K562 (cell line): ENCODE measurements around the gene DKKL1. TPM values are rescaled to one million over a fixed set of nuclear protein-coding genes. Genes with fewer than 3 reads are reported as not detected.

Source experiments
- ADNP ChIP-seq: fragments of 200-800 bp; sonication (Bioruptor generic); IDR thresholded peaks from 2 replicates; pipeline ENCODE4 v1.6.1; 2016; ENCODE audit warnings: missing genetic modification characterization, missing compliant biosample characterization
- ATF1 ChIP-seq, 2 experiments: fragments of 450-650 bp in 1 of 2; IDR thresholded peaks; 2 replicates each; pipeline ENCODE4 v1.6.1; 2016; ENCODE audit warnings: missing compliant biosample characterization in 1 of 2, missing genetic modification characterization in 1 of 2
- BRD4 ChIP-seq: fragments of 200-600 bp; sonication (generic); IDR thresholded peaks from 2 replicates; pipeline ENCODE4 v1.6.1; 2017; ENCODE audit warnings: inconsistent platforms
- ETV5 ChIP-seq: sonication (generic); formaldehyde crosslinking; IDR thresholded peaks from 2 replicates; pipeline ENCODE4 v1.4.0; 2020; ENCODE audit warnings: low read depth, mild to moderate bottlenecking, missing genetic modification reagents
- KDM5B ChIP-seq: fragments of 200-600 bp; sonication (generic); IDR thresholded peaks from 2 replicates; pipeline ENCODE4 v1.6.1; 2012; ENCODE audit warnings: low read depth, mild to moderate bottlenecking, moderate library complexity, low read length, control low read depth, inconsistent platforms; ENCODE audit not compliant: insufficient replicate concordance
- PRPF4 ChIP-seq: fragments of 200-400 bp; formaldehyde crosslinking; IDR thresholded peaks from one replicate; pipeline ENCODE4 v1.6.1; 2017; ENCODE audit warnings: low read length, low read depth, mild to moderate bottlenecking; ENCODE audit not compliant: insufficient read depth, poor library complexity, severe bottlenecking
- PYGO2 ChIP-seq: fragments of 450-650 bp; IDR thresholded peaks from 2 replicates; pipeline ENCODE4 v1.6.1; 2016; ENCODE audit warnings: mild to moderate bottlenecking, missing genetic modification characterization, moderate library complexity, missing compliant biosample characterization
- RBM17 ChIP-seq: fragments of 200-400 bp; formaldehyde crosslinking; IDR thresholded peaks from 2 replicates; pipeline ENCODE4 v1.6.1; 2017; ENCODE audit warnings: low read depth, mild to moderate bottlenecking, low read length, borderline replicate concordance
- RHOXF2B ChIP-seq: fragments of 250-450 bp; sonication (Bioruptor Pico); conservative IDR thresholded peaks from 2 replicates; pipeline ENCODE4 v1.5.1; 2021
- SMC3 ChIP-seq: conservative IDR thresholded peaks from 2 replicates; pipeline ENCODE4 v1.6.1; 2011; ENCODE audit warnings: low read depth, low read length, improper control_type of control experiment; ENCODE audit not compliant: insufficient read depth
- SRSF9 ChIP-seq: fragments of 200-400 bp; formaldehyde crosslinking; IDR thresholded peaks from 2 replicates; pipeline ENCODE4 v1.6.1; 2017; ENCODE audit warnings: low read depth, low read length, borderline replicate concordance
- ZNF124 ChIP-seq: sonication (generic); formaldehyde crosslinking; IDR thresholded peaks from 2 replicates; pipeline ENCODE4 v1.8.1; 2022; ENCODE audit warnings: missing genetic modification reagents
- ZNF133 ChIP-seq: fragments of 250-450 bp; sonication (Bioruptor Pico); IDR thresholded peaks from 2 replicates; pipeline ENCODE4 v1.4.0; 2020; ENCODE audit warnings: mild to moderate bottlenecking
- ZNF830 ChIP-seq: fragments of 250-450 bp; sonication (Bioruptor Pico); IDR thresholded peaks from 2 replicates; pipeline ENCODE4 v1.5.0; 2021; ENCODE audit warnings: mild to moderate bottlenecking
- polyA plus RNA-seq, 8 experiments: library from polyadenylated mRNA; depleted of rRNA in 4 of 8; stranded (reverse) in 5 of 8; unstranded in 3 of 8; fragments of >200 nt; fragmentation: Nextera tagmentation in 2 of 8; fragmentation: Illumina TruSeq in 1 of 8; extraction: Ambion mirVana in 2 of 8; extraction: Trizol in 1 of 8; gene quantifications; 2 replicates each; pipeline versions ENCODE4 v1.2.1 to v1.2.3, GENCODE V29; 2011 to 2014; ENCODE audit warnings: inconsistent platforms in 1 of 8, missing spikeins in 1 of 8
- total RNA-seq, 7 experiments: library from RNA; depleted of rRNA in 6 of 7; stranded (reverse); fragments of >200 nt in 6 of 7; fragmentation: Illumina TruSeq in 2 of 7; extraction: Trizol in 2 of 7; gene quantifications; 2 replicates each; pipeline versions ENCODE4 v1.2.1 to v1.2.3, GENCODE V29; 2011 to 2021; ENCODE audit warnings: low replicate concordance in 1 of 7
- TF ChIP-seq, protein P1 (sequence below): sonication (generic); formaldehyde crosslinking; IDR thresholded peaks from 2 replicates; pipeline ENCODE4 v1.8.0; 2022; ENCODE audit warnings: mild to moderate bottlenecking, missing genetic modification reagents
- TF ChIP-seq, protein P2 (sequence below): fragments of 450-650 bp; IDR thresholded peaks from 2 replicates; pipeline ENCODE4 v1.6.1; 2016; ENCODE audit warnings: missing biosample characterization, missing genetic modification characterization

The DKKL1 gene
- total and polyA plus RNA-seq, 9 of the 15 experiments (the other 6 are each of a cell fraction or from before 2014, with no cell fraction given) = 0.15 to 1.7 (median 0.52) TPM

DNA sequence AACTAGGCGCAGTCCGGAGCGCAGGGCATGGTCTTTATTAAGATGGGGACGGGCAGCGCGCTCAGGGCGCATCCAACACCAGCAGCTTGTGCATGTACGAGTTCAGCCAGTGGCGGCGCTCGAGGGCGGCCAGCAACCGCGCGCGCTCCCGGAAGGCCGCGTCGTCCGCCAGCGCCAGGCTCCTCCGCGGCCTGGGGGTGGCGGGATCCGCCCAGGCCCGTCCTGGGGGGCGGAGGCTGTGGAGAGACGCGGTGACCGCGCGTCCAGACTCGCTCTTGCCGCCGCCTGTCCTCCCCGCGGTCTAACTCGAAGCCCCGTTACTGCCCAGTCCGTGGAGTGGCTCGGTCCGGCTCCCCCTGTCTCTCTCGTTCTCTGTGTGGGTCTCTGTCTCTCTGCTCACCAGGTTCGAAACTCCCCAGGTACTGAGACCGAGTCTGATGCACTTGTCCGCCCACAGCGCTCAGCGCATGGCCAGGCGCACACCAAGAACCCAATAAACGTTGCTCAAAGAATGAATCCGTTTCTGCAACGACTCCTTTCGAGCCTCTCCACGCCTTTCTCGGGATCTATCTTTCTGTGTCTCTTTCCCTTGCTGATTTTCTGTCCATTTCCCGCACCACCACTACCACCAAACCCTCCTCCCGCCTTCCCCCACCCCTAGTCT, 58.9 kb downstream of the DKKL1 start (continued):
- TF ChIP-seq RBM17 (no peak), SMC3 (no peak), ZNF830 (CRISPR knock-in tag) (no peak), ZNF133 (CRISPR knock-in tag) (no peak), PYGO2 (tag) (no peak), ADNP (tag) (no peak; the same call in 1 of the 2 replicates), ETV5 (peak; percentile 57; the same call in 1 of the 2 replicates), ZNF124 (CRISPR knock-in tag) (no peak), KDM5B (no peak), SRSF9 (no peak), PRPF4 (no peak), RHOXF2B (CRISPR knock-in tag) (no peak), BRD4 (no peak), ATF1 (CRISPR knock-in tag; IDR thresholded peaks at IDR 0.05) (no peak), ATF1 (tag; IDR thresholded peaks at IDR 0.05) (peak; percentile 87)
- TF ChIP-seq, protein P1, sequence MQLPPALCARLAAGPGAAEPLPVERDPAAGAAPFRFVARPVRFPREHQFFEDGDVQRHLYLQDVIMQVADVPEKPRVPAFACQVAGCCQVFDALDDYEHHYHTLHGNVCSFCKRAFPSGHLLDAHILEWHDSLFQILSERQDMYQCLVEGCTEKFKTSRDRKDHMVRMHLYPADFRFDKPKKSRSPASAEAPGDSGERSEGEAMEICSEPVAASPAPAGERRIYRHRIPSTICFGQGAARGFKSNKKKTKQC (CRISPR knock-in tag) = peak; percentile 79; the same call in 1 of the 2 replicates
- TF ChIP-seq, protein P2, sequence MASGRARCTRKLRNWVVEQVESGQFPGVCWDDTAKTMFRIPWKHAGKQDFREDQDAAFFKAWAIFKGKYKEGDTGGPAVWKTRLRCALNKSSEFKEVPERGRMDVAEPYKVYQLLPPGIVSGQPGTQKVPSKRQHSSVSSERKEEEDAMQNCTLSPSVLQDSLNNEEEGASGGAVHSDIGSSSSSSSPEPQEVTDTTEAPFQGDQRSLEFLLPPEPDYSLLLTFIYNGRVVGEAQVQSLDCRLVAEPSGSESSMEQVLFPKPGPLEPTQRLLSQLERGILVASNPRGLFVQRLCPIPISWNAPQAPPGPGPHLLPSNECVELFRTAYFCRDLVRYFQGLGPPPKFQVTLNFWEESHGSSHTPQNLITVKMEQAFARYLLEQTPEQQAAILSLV (tag) = no peak
